OCI-LY3 (cell line): ENCODE data around the gene OPN5.

Experiments
- H2AFZ ChIP-seq: fragments of 200-600, 300-600 bp; shearing (Covaris generic); 2 replicates; pipeline ENCODE4 v1.6.0; 2014; ENCODE audit warnings: antibody characterized with exemption, low read depth, low read length
- H3K27ac ChIP-seq: fragments of 200-600, 300-600 bp; sonication (generic); 2 replicates; pipeline ENCODE4 v1.5.1; 2014; ENCODE audit warnings: mild to moderate bottlenecking, low read length, moderate library complexity, mixed read lengths
- H3K27me3 ChIP-seq: fragments of 200-600, 300-600 bp; sonication (generic); 2 replicates; pipeline ENCODE4 v1.6.1; 2014; ENCODE audit warnings: low read depth, low read length, mixed read lengths
- H3K36me3 ChIP-seq: fragments of 200-600, 300-600 bp; sonication (generic); replicated peaks from 2 replicates; pipeline ENCODE3; 2014; ENCODE audit warnings: low read depth, low read length, mixed read lengths
- H3K4me1 ChIP-seq: fragments of 300-600, 200-600 bp; sonication (generic); 2 replicates; pipeline ENCODE4 v1.6.1; 2014; ENCODE audit warnings: low read length, mixed read lengths
- H3K4me2 ChIP-seq: fragments of 200-600, 300-600 bp; sonication (generic); 2 replicates; pipeline ENCODE4 v1.6.1; 2014; ENCODE audit warnings: low read length, mixed read lengths
- H3K4me3 ChIP-seq: fragments of 300-600, 200-600 bp; sonication (generic); 2 replicates; pipeline ENCODE4 v1.5.1; 2014; ENCODE audit warnings: antibody characterized with exemption, mild to moderate bottlenecking, low read length, moderate library complexity
- H3K79me2 ChIP-seq: fragments of 300-600, 200-600 bp; shearing (Covaris generic); 2 replicates; pipeline ENCODE4 v1.6.1; 2014; ENCODE audit warnings: mild to moderate bottlenecking, low read length, mixed read lengths
- H3K9ac ChIP-seq: fragments of 300-600, 200-600 bp; shearing (Covaris generic); 2 replicates; pipeline ENCODE4 v1.6.0; 2014; ENCODE audit warnings: mild to moderate bottlenecking, low read length, moderate library complexity
- H3K9me3 ChIP-seq: fragments of 200-600, 300-600 bp; shearing (Covaris generic); 2 replicates; pipeline ENCODE4 v1.6.1; 2014; ENCODE audit warnings: low read length, mixed read lengths; ENCODE audit not compliant: insufficient read depth
- H4K20me1 ChIP-seq: fragments of 200-600, 300-600 bp; sonication (generic); 2 replicates; pipeline ENCODE4 v1.6.1; 2016; ENCODE audit warnings: low read length, mixed read lengths; ENCODE audit not compliant: insufficient read depth
- EZH2phosphoT487 ChIP-seq: fragments of 200-600 bp; shearing (Covaris generic); IDR thresholded peaks from 2 replicates; pipeline ENCODE4 v1.6.1; 2018; ENCODE audit warnings: antibody characterized with exemption, mixed run types, low read depth
- TF ChIP-seq, protein P1 (sequence below): fragments of 200-600, 300-600 bp; sonication (generic); IDR thresholded peaks from 2 replicates; pipeline ENCODE4 v1.5.1; 2014; ENCODE audit warnings: antibody characterized with exemption, low read length, low read depth

Gene OPN5

DNA sequence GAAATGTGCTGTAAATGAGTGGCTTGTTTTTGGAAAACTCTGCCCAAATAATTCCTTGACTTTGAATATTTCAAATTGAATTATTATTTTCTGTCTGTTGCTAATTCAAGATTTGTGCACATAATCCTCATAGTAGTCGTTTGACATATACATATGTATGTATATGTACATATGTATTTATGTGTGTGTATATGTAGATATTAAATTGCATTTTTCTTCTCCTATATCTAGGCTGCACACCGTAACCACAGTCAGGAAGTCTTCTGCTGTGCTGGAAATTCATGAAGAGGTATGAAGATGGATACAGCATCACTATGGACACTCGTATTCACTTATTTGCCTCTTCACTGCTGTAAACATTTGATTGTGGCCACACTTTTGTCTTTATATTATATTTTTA, 29.6 kb downstream of the OPN5 start:
- Histone ChIP-seq H3K79me2 (no peaks in the 10 kb centered on the region), H4K20me1 (no peaks in the 10 kb centered on the region), H3K4me3 (no peak overlapping the region), H2AFZ (no peak overlapping the region), H3K4me1 (no peaks in the 10 kb centered on the region), H3K36me3 (no peaks in the 10 kb centered on the region), H3K4me2 (no peak overlapping the region), H3K27ac (no peak overlapping the region), H3K9ac (no peak overlapping the region), H3K9me3 (no peaks in the 10 kb centered on the region), H3K27me3 (no peaks in the 10 kb centered on the region)
- TF ChIP-seq EZH2phosphoT487 = no peak
- TF ChIP-seq, protein P1, sequence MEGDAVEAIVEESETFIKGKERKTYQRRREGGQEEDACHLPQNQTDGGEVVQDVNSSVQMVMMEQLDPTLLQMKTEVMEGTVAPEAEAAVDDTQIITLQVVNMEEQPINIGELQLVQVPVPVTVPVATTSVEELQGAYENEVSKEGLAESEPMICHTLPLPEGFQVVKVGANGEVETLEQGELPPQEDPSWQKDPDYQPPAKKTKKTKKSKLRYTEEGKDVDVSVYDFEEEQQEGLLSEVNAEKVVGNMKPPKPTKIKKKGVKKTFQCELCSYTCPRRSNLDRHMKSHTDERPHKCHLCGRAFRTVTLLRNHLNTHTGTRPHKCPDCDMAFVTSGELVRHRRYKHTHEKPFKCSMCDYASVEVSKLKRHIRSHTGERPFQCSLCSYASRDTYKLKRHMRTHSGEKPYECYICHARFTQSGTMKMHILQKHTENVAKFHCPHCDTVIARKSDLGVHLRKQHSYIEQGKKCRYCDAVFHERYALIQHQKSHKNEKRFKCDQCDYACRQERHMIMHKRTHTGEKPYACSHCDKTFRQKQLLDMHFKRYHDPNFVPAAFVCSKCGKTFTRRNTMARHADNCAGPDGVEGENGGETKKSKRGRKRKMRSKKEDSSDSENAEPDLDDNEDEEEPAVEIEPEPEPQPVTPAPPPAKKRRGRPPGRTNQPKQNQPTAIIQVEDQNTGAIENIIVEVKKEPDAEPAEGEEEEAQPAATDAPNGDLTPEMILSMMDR = no peak

DNA sequence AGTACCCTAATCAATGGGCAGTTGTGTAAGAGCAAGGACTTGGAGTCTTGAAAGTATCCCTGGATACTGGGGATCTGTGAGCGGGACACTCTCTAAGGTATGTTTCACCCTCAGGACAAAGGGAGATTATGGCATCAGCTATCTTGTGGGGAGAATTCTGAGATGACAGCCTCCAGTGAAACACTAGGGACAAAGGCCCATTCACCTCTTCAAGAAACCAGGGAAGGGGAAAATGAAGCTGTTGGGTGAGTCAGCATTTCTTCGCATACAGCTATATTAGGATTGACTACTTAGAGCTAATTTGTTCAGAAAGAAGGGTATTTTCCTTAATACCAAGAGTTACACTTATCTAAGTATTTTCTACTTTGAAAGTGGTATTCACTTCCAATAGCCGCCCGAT, 35.9 kb downstream of the OPN5 start:
- TF ChIP-seq, protein P1 = no peak
- TF ChIP-seq EZH2phosphoT487 = no peak
- H3K4me1 ChIP-seq = no peaks in the 10 kb centered on the region
- H4K20me1 ChIP-seq = no peaks in the 10 kb centered on the region
- H3K27ac ChIP-seq = no peak overlapping the region
- no peaks in the 10 kb centered on the region for H3K9me3 ChIP-seq
- H3K9ac ChIP-seq = no peak overlapping the region
- no peaks in the 10 kb centered on the region for H3K36me3 ChIP-seq
- no peaks in the 10 kb centered on the region for H3K79me2 ChIP-seq
- H2AFZ ChIP-seq = no peak overlapping the region
- no peak overlapping the region for H3K4me3 ChIP-seq
- no peaks in the 10 kb centered on the region for H3K27me3 ChIP-seq
- H3K4me2 ChIP-seq = no peak overlapping the region

DNA sequence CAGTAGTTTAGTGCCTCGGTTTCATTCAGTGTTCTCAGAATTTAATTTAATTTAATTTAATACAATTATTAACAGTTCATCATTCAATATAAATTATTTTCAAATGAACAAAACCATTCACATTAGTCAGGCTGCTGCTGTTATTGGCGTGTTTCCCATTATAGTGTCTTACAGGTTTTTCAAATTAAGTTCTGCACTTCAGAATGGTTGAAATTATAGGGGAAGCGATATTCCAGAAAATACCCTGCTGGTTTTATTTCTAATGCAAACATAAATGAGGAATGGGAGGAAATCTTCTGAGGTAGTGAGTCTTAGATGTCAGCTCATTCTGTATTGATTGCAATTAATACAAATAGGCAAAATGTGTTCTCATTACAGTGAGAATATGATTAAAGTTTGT, 37.6 kb downstream of the OPN5 start:
- TF ChIP-seq EZH2phosphoT487 = no peak
- TF ChIP-seq, protein P1 = no peak
- H4K20me1 ChIP-seq = no peaks in the 10 kb centered on the region

DNA sequence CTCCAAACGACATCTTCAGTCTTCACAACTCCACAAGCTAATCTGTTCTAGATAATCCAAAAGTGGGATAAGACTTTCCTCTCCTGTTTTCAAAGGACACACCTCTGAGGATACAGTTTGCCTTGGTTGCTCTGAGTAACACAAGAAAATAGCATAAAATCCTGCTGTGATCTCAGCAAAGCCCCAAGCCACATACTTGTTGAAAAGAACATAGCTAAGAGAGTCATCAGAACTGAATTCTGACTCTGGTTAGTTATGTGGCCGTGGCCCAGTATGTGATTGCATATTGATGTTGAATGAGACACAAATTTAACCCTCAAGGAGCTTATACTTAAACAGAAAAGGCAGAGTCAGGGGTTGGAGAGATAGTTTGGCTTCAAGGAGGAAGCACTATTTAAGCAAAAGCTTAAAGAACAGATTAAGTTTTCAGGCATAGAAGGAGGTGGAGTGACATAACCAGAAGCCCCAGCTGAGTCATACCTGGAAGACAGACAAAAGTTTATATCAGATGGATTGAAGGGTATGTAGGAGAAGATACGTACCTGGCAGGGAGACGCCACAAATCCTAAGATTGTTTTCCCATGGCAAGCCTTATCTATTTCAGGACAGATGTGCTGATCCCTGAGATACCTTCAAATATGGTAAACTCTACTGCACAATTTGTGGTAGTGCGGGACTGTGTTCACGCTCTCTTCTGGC, 41.2 kb downstream of the OPN5 start:
- Histone ChIP-seq H3K36me3 (no peaks in the 10 kb centered on the region), H3K79me2 (no peaks in the 10 kb centered on the region), H3K4me2 (no peak overlapping the region), H3K4me1 (no peaks in the 10 kb centered on the region), H4K20me1 (no peaks in the 10 kb centered on the region), H3K27me3 (no peaks in the 10 kb centered on the region), H2AFZ (no peak overlapping the region), H3K4me3 (no peak overlapping the region), H3K27ac (no peak overlapping the region), H3K9me3 (no peaks in the 10 kb centered on the region), H3K9ac (no peak overlapping the region)
- no peak for TF ChIP-seq EZH2phosphoT487
- TF ChIP-seq, protein P1 = no peak

More for the DNA sequence above, 37.6 kb downstream of the OPN5 start:
- Histone ChIP-seq H3K4me3 (no peak overlapping the region), H3K9ac (no peak overlapping the region), H3K4me1 (no peaks in the 10 kb centered on the region), H3K4me2 (no peak overlapping the region), H3K27ac (no peak overlapping the region), H3K36me3 (no peaks in the 10 kb centered on the region), H2AFZ (no peak overlapping the region), H3K9me3 (no peaks in the 10 kb centered on the region), H3K27me3 (no peaks in the 10 kb centered on the region), H3K79me2 (no peaks in the 10 kb centered on the region)
